H9 (cell line): Measurements from ENCODE around the gene KCNH5. TPM values are rescaled to one million over a fixed set of nuclear protein-coding genes. Genes with fewer than 3 reads are reported as not detected.

Experiments used
- DNase-seq: peaks from one replicate; pipeline ENCODE4 v3.0.0-alpha.2; 2017
- H2AFZ ChIP-seq: one replicate; pipeline ENCODE4 v1.6.1; 2013; ENCODE audit warnings: mild to moderate bottlenecking, low read length, control low read depth, moderate library complexity
- H2AK5ac ChIP-seq: 2 replicates; pipeline ENCODE4 v1.6.1; 2013; ENCODE audit warnings: low read length, control low read depth, mixed read lengths; ENCODE audit not compliant: insufficient read length
- H2BK120ac ChIP-seq: one replicate; pipeline ENCODE4 v1.6.1; 2013; ENCODE audit warnings: low read depth, mild to moderate bottlenecking, low read length, control low read depth, inconsistent platforms; ENCODE audit not compliant: poor library complexity, severe bottlenecking
- H2BK12ac ChIP-seq: 2 replicates; pipeline ENCODE4 v1.6.1; 2013; ENCODE audit warnings: low read length, control low read depth, mixed read lengths, low read depth; ENCODE audit not compliant: insufficient read length
- H2BK15ac ChIP-seq: 2 replicates; pipeline ENCODE4 v1.6.1; 2013; ENCODE audit warnings: low read depth, low read length, control low read depth
- H2BK20ac ChIP-seq: one replicate; pipeline ENCODE4 v1.6.1; 2013; ENCODE audit warnings: low read depth, mild to moderate bottlenecking, low read length, control low read depth, inconsistent platforms; ENCODE audit not compliant: poor library complexity, severe bottlenecking
- H2BK5ac ChIP-seq: 2 replicates; pipeline ENCODE4 v1.6.1; 2013; ENCODE audit warnings: low read length, control low read depth, mixed read lengths; ENCODE audit not compliant: insufficient read length
- H3K14ac ChIP-seq: 2 replicates; pipeline ENCODE4 v1.6.1; 2013; ENCODE audit warnings: low read length, control low read depth; ENCODE audit not compliant: insufficient read depth
- H3K18ac ChIP-seq: 2 replicates; pipeline ENCODE4 v1.6.1; 2013; ENCODE audit warnings: low read depth, mild to moderate bottlenecking, mixed read lengths, low read length, control low read depth; ENCODE audit not compliant: insufficient read length
- H3K23ac ChIP-seq: 2 replicates; pipeline ENCODE4 v1.6.1; 2013; ENCODE audit warnings: low read length, control low read depth, mixed read lengths, low read depth; ENCODE audit not compliant: insufficient read length
- H3K23me2 ChIP-seq: 2 replicates; pipeline ENCODE4 v1.6.1; 2013; ENCODE audit warnings: low read depth, mild to moderate bottlenecking, mixed read lengths, low read length, control low read depth; ENCODE audit not compliant: insufficient read length, poor library complexity, severe bottlenecking
- H3K27ac ChIP-seq: 2 replicates; pipeline ENCODE4 v1.5.1; 2013; ENCODE audit warnings: low read length, control low read depth, mixed read lengths, low read depth; ENCODE audit not compliant: insufficient read length
- H3K27me3 ChIP-seq: 2 replicates; pipeline ENCODE4 v1.6.1; 2013; ENCODE audit warnings: low read length, control low read depth, inconsistent platforms; ENCODE audit not compliant: insufficient read depth
- H3K4ac ChIP-seq: 2 replicates; pipeline ENCODE4 v1.6.1; 2013; ENCODE audit warnings: low read depth, mild to moderate bottlenecking, control low read depth, inconsistent platforms, low read length, moderate library complexity
- H3K4me1 ChIP-seq: 2 replicates; pipeline ENCODE4 v1.6.1; 2013; ENCODE audit warnings: low read length, control low read depth, inconsistent platforms; ENCODE audit not compliant: insufficient read depth
- H3K4me2 ChIP-seq: 2 replicates; pipeline ENCODE4 v1.6.1; 2013; ENCODE audit warnings: low read length, control low read depth, mixed read lengths; ENCODE audit not compliant: insufficient read length, insufficient read depth
- H3K56ac ChIP-seq: 2 replicates; pipeline ENCODE4 v1.6.1; 2013; ENCODE audit warnings: low read depth, mild to moderate bottlenecking, mixed read lengths, low read length, control low read depth; ENCODE audit not compliant: insufficient read length
- H3K79me1 ChIP-seq: 2 replicates; pipeline ENCODE4 v1.6.1; 2013; ENCODE audit warnings: low read depth, mild to moderate bottlenecking, moderate library complexity, low read length, control low read depth, inconsistent platforms; ENCODE audit not compliant: insufficient read depth, poor library complexity, severe bottlenecking
- H3K79me2 ChIP-seq: 2 replicates; pipeline ENCODE4 v1.6.1; 2013; ENCODE audit warnings: low read length, control low read depth, inconsistent platforms; ENCODE audit not compliant: insufficient read depth
- H3K9ac ChIP-seq: 2 replicates; pipeline ENCODE4 v1.6.1; 2013; ENCODE audit warnings: low read length, control low read depth, mixed read lengths; ENCODE audit not compliant: insufficient read length; ENCODE audit errors: extremely low read depth
- H3K9me3 ChIP-seq: one replicate; pipeline ENCODE4 v1.6.1; 2013; ENCODE audit warnings: low read depth, low read length, inconsistent platforms; ENCODE audit not compliant: control insufficient read depth
- H3T11ph ChIP-seq: one replicate; pipeline ENCODE4 v1.6.1; 2013; ENCODE audit warnings: mild to moderate bottlenecking, low read length, control low read depth, inconsistent platforms
- H4K20me1 ChIP-seq: one replicate; pipeline ENCODE4 v1.6.1; 2013; ENCODE audit not compliant: control insufficient read depth, insufficient read length, insufficient read depth
- H4K5ac ChIP-seq: 2 replicates; pipeline ENCODE4 v1.6.1; 2013; ENCODE audit warnings: low read depth, mild to moderate bottlenecking, mixed read lengths, low read length, control low read depth; ENCODE audit not compliant: insufficient read length
- H4K8ac ChIP-seq: replicated peaks from 2 replicates; pipeline ENCODE4 v1.6.1; 2013; ENCODE audit warnings: low read length, control low read depth, mixed read lengths, low read depth; ENCODE audit not compliant: insufficient read length
- H4K91ac ChIP-seq: 2 replicates; pipeline ENCODE4 v1.6.1; 2013; ENCODE audit warnings: low read depth, mild to moderate bottlenecking, moderate library complexity, mixed read lengths, low read length, control low read depth; ENCODE audit not compliant: insufficient read length
- H3K27ac Mint-ChIP-seq, 3 experiments: 2 replicates in 2 of 3; 3 replicates in 1 of 3; pipeline ENCODE4 v1.8.0; 2020 to 2021; ENCODE audit warnings: mixed read lengths in 3 of 3, mild to moderate bottlenecking in 1 of 3, moderate library complexity in 1 of 3
- H3K27me3 Mint-ChIP-seq: 2 replicates; pipeline ENCODE4 v1.8.0; 2021; ENCODE audit warnings: low read depth, mild to moderate bottlenecking, moderate library complexity, mixed read lengths
- H3K36me3 Mint-ChIP-seq, 3 experiments: 2 replicates in 2 of 3; 3 replicates in 1 of 3; pipeline ENCODE4 v1.8.0; 2020 to 2021; ENCODE audit warnings: low read depth in 3 of 3, mixed read lengths in 3 of 3; ENCODE audit not compliant: insufficient read depth in 1 of 3
- H3K4me1 Mint-ChIP-seq, 2 experiments: 2 replicates each; pipeline ENCODE4 v1.8.0; 2020; ENCODE audit warnings: mixed read lengths in 2 of 2
- H3K4me3 Mint-ChIP-seq, 2 experiments: 2 replicates in 1 of 2; 3 replicates in 1 of 2; pipeline ENCODE4 v1.8.0; 2020 to 2021; ENCODE audit warnings: mild to moderate bottlenecking in 2 of 2, mixed read lengths in 2 of 2, moderate library complexity in 1 of 2
- H3K9me3 Mint-ChIP-seq, 2 experiments: 2 replicates in 1 of 2; 3 replicates in 1 of 2; pipeline ENCODE4 v1.8.0; 2020; ENCODE audit warnings: mild to moderate bottlenecking in 2 of 2, mixed read lengths in 2 of 2, moderate library complexity in 1 of 2
- WGBS: extraction: QIAGEN DNeasy Blood & Tissue Kit; methylation state at CpG from one replicate; pipeline ENCODE4 v1.1.7; 2013; ENCODE audit warnings: missing lambda C conversion rate, low lambda C conversion rate, mixed read lengths; ENCODE audit not compliant: insufficient read length; ENCODE audit errors: extremely low coverage; 5-methylcytosine and 5-hydroxymethylcytosine counted together
- total RNA-seq: library from RNA; stranded (reverse); gene quantifications from 2 replicates; pipeline ENCODE4 v1.2.1, GENCODE V29; 2021
- TF ChIP-seq, protein P1 (sequence below): fragments of 200-600 bp; sonication (generic); conservative IDR thresholded peaks from 3 replicates; pipeline ENCODE4 v1.8.0; 2021; ENCODE audit warnings: antibody characterized with exemption, mild to moderate bottlenecking

KCNH5 gene
- total RNA-seq, 1 experiment from 2014 or later = 0.42 TPM

- no peaks in the 10 kb centered on the region for H3K9me3 ChIP-seq
- Mint-ChIP-seq H3K36me3 (no peaks in the 10 kb centered on the region), H3K9me3 (no peaks in the 10 kb centered on the region; a peak in 1 of 5 replicates), H3K4me3 (no peak overlapping the region), H3K27ac (no peak overlapping the region), H3K27me3 (no peaks in the 10 kb centered on the region), H3K4me1 (no peaks in the 10 kb centered on the region)
- no peaks in the 10 kb centered on the region for H3K4me1 ChIP-seq
- H3K79me2 ChIP-seq = no peaks in the 10 kb centered on the region
- no peak overlapping the region for H3K4ac ChIP-seq
- no peak overlapping the region for H3K18ac ChIP-seq
- no peak overlapping the region for H2BK12ac ChIP-seq
- no peak for DNase-seq
- H2AK5ac ChIP-seq = no peak overlapping the region
- H4K20me1 ChIP-seq = no peaks in the 10 kb centered on the region
- H4K91ac ChIP-seq = no peak overlapping the region
- no peaks in the 10 kb centered on the region for H3K27me3 ChIP-seq
- no peak overlapping the region for H2AFZ ChIP-seq
- no peak overlapping the region for H3K27ac ChIP-seq
- H3T11ph ChIP-seq = no peak overlapping the region
- H2BK20ac ChIP-seq = no peak overlapping the region
- no peaks in the 10 kb centered on the region for H3K23me2 ChIP-seq
- no peak overlapping the region for H2BK120ac ChIP-seq
- no peak overlapping the region for H3K14ac ChIP-seq
- H4K5ac ChIP-seq = no peak overlapping the region
- H3K23ac ChIP-seq = no peak overlapping the region
- H3K56ac ChIP-seq = no peak overlapping the region
- no peak overlapping the region for H3K9ac ChIP-seq
- TF ChIP-seq, protein P1, sequence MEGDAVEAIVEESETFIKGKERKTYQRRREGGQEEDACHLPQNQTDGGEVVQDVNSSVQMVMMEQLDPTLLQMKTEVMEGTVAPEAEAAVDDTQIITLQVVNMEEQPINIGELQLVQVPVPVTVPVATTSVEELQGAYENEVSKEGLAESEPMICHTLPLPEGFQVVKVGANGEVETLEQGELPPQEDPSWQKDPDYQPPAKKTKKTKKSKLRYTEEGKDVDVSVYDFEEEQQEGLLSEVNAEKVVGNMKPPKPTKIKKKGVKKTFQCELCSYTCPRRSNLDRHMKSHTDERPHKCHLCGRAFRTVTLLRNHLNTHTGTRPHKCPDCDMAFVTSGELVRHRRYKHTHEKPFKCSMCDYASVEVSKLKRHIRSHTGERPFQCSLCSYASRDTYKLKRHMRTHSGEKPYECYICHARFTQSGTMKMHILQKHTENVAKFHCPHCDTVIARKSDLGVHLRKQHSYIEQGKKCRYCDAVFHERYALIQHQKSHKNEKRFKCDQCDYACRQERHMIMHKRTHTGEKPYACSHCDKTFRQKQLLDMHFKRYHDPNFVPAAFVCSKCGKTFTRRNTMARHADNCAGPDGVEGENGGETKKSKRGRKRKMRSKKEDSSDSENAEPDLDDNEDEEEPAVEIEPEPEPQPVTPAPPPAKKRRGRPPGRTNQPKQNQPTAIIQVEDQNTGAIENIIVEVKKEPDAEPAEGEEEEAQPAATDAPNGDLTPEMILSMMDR = no peak
- WGBS = no CpG with 5 or more reads among the region's 4 CpGs
- H3K4me2 ChIP-seq = no peak overlapping the region
- H2BK15ac ChIP-seq = no peak overlapping the region
- no peaks in the 10 kb centered on the region for H3K79me1 ChIP-seq
- no peak overlapping the region for H2BK5ac ChIP-seq
- no peak overlapping the region for H4K8ac ChIP-seq
Measured at GRCh38 chr14:62916551-62916950, 128.7 kb downstream of the KCNH5 start.
